HepG2 (cell line): Measurements from ENCODE around the gene TNFRSF25. TPM values are rescaled to one million over a fixed set of nuclear protein-coding genes. Genes with fewer than 3 reads are reported as not detected.

ENCODE experiments used
- CHD2 ChIP-seq: IDR thresholded peaks from 2 replicates; pipeline ENCODE4 v1.6.1; 2011; ENCODE audit warnings: low read depth, low read length, improper control_type of control experiment
- HMG20B ChIP-seq: conservative IDR thresholded peaks from 2 replicates; pipeline ENCODE4 v1.6.1; 2016; ENCODE audit warnings: missing genetic modification reagents, missing compliant biosample characterization
- HNRNPK ChIP-seq: fragments of 200-400 bp; formaldehyde crosslinking; IDR thresholded peaks from 2 replicates; pipeline ENCODE4 v1.6.1; 2018; ENCODE audit warnings: low read length, low read depth, moderate library complexity, mild to moderate bottlenecking; ENCODE audit not compliant: poor library complexity, severe bottlenecking
- MYC ChIP-seq: sonication (generic); formaldehyde crosslinking; IDR thresholded peaks from 2 replicates; pipeline ENCODE4 v1.9.0; 2021; ENCODE audit warnings: missing genetic modification reagents, borderline replicate concordance
- NBN ChIP-seq: fragments of 450-650 bp; conservative IDR thresholded peaks from 2 replicates; pipeline ENCODE4 v1.6.1; 2017
- PLRG1 ChIP-seq: fragments of 450-650 bp; conservative IDR thresholded peaks from 2 replicates; pipeline ENCODE4 v1.6.1; 2016
- RXRA ChIP-seq: sonication (generic); formaldehyde crosslinking; IDR thresholded peaks from 2 replicates; pipeline ENCODE4 v1.5.1; 2020; ENCODE audit warnings: missing genetic modification reagents
- THAP11 ChIP-seq: IDR thresholded peaks from 2 replicates; pipeline ENCODE4 v1.6.1; 2016; ENCODE audit warnings: missing biosample characterization, missing genetic modification reagents
- ZNF17 ChIP-seq: sonication (generic); formaldehyde crosslinking; IDR thresholded peaks from 2 replicates; pipeline ENCODE4 v1.5.0; 2020; ENCODE audit warnings: mild to moderate bottlenecking, missing genetic modification reagents
- ZNF253 ChIP-seq: sonication (generic); formaldehyde crosslinking; IDR thresholded peaks from 2 replicates; pipeline ENCODE4 v1.8.0; 2022; ENCODE audit warnings: mild to moderate bottlenecking, missing genetic modification reagents, borderline replicate concordance
- polyA plus RNA-seq, 8 experiments: library from polyadenylated mRNA; depleted of rRNA in 3 of 8; stranded (reverse) in 7 of 8; unstranded in 1 of 8; fragments of >200 nt; fragmentation: Illumina TruSeq in 4 of 8; extraction: Trizol in 4 of 8; gene quantifications; 2 replicates each; pipeline versions ENCODE4 v1.2.1 to v1.2.3, GENCODE V29; 2011 to 2016; ENCODE audit warnings: low read depth in 4 of 8, missing spikeins in 1 of 8, mixed read lengths in 1 of 8; ENCODE audit not compliant: insufficient read depth in 1 of 8
- total RNA-seq, 5 experiments: library from RNA; depleted of rRNA; stranded (reverse); fragments of >200 nt; fragmentation: Illumina TruSeq; extraction: Trizol; gene quantifications; 2 replicates each; pipeline ENCODE4 v1.2.3, GENCODE V29; 2016; ENCODE audit warnings: low read depth in 1 of 5
- TF ChIP-seq, protein P1 (sequence below): sonication (generic); formaldehyde crosslinking; IDR thresholded peaks from 2 replicates; pipeline ENCODE4 v1.4.0; 2020; ENCODE audit warnings: missing genetic modification reagents, low read depth, mild to moderate bottlenecking, borderline replicate concordance
- TF ChIP-seq, protein P2 (sequence below): sonication (generic); formaldehyde crosslinking; IDR thresholded peaks from 2 replicates; pipeline ENCODE4 v1.8.0; 2022; ENCODE audit warnings: missing genetic modification reagents, mild to moderate bottlenecking, borderline replicate concordance
- TF ChIP-seq, protein P3 (sequence below): sonication (generic); formaldehyde crosslinking; IDR thresholded peaks from 2 replicates; pipeline ENCODE4 v1.9.0; 2021; ENCODE audit warnings: missing genetic modification reagents, borderline replicate concordance
- TF ChIP-seq, protein P4 (sequence below): sonication (generic); formaldehyde crosslinking; IDR thresholded peaks from 2 replicates; pipeline ENCODE4 v1.8.1; 2023; ENCODE audit warnings: missing genetic modification reagents, inconsistent platforms, borderline replicate concordance
- TF ChIP-seq, protein P5 (sequence below): sonication (generic); formaldehyde crosslinking; IDR thresholded peaks from 2 replicates; pipeline ENCODE4 v1.4.0; 2020; ENCODE audit warnings: missing genetic modification reagents
- TF ChIP-seq, protein P6 (sequence below): sonication (generic); formaldehyde crosslinking; IDR thresholded peaks from 2 replicates; pipeline ENCODE4 v1.4.0; 2020; ENCODE audit warnings: missing genetic modification reagents, borderline replicate concordance
- TF ChIP-seq, protein P7 (sequence below), 2 experiments: sonication (generic) in 1 of 2; formaldehyde crosslinking in 1 of 2; IDR thresholded peaks; 2 replicates each; pipeline versions ENCODE4 v1.4.0 to v1.6.1; 2018 to 2020; ENCODE audit warnings: missing genetic modification reagents in 2 of 2, borderline replicate concordance in 1 of 2, low read depth in 1 of 2, mild to moderate bottlenecking in 1 of 2, missing biosample characterization in 1 of 2

TNFRSF25 gene
- total and polyA plus RNA-seq, 2 of the 13 experiments (the other 11 are each of a cell fraction or from before 2014, with no cell fraction given), result 1.4 to 1.5 TPM

DNA sequence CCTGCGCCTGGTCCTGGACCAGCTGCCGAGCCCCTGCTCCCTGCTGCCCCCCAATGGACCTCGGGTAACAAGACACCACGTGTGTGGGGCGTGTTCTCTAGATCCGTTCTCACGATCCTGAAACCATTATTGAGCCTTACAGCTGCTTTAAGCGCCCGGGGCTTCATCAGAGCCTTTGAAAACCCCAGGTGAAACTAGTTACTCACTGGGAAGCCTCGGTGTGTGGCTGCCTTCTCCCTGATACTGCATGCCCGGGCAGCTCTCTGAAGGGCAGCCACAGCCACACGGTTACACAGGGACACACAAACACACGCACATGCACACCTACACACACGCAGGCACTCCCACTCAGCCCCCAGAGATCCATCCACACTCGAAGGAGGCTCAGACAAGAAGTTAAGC is 51.5 kb downstream of the TNFRSF25 start (continued):
- TF ChIP-seq, protein P1, sequence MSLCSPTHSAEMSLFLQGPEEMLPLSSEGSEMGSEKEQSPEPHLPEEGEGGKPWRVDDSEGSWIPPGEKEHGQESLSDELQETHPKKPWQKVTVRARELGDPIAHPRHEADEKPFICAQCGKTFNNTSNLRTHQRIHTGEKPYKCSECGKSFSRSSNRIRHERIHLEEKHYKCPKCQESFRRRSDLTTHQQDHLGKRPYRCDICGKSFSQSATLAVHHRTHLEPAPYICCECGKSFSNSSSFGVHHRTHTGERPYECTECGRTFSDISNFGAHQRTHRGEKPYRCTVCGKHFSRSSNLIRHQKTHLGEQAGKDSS (CRISPR knock-in tag), result 0 out of 2 replicates have a peak, but pooled peaks have one; percentile 63
- TF ChIP-seq MYC (CRISPR knock-in tag), result peak; percentile 83; the same call in 1 of the 2 replicates
- TF ChIP-seq, protein P2, sequence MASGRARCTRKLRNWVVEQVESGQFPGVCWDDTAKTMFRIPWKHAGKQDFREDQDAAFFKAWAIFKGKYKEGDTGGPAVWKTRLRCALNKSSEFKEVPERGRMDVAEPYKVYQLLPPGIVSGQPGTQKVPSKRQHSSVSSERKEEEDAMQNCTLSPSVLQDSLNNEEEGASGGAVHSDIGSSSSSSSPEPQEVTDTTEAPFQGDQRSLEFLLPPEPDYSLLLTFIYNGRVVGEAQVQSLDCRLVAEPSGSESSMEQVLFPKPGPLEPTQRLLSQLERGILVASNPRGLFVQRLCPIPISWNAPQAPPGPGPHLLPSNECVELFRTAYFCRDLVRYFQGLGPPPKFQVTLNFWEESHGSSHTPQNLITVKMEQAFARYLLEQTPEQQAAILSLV (CRISPR knock-in tag), result 0 out of 2 replicates have a peak, but pooled peaks have one; percentile 54
- no peak for TF ChIP-seq HMG20B (CRISPR knock-in tag)
- no peak for TF ChIP-seq HNRNPK
- TF ChIP-seq CHD2, result no peak
- TF ChIP-seq NBN, result no peak
- TF ChIP-seq, protein P3, sequence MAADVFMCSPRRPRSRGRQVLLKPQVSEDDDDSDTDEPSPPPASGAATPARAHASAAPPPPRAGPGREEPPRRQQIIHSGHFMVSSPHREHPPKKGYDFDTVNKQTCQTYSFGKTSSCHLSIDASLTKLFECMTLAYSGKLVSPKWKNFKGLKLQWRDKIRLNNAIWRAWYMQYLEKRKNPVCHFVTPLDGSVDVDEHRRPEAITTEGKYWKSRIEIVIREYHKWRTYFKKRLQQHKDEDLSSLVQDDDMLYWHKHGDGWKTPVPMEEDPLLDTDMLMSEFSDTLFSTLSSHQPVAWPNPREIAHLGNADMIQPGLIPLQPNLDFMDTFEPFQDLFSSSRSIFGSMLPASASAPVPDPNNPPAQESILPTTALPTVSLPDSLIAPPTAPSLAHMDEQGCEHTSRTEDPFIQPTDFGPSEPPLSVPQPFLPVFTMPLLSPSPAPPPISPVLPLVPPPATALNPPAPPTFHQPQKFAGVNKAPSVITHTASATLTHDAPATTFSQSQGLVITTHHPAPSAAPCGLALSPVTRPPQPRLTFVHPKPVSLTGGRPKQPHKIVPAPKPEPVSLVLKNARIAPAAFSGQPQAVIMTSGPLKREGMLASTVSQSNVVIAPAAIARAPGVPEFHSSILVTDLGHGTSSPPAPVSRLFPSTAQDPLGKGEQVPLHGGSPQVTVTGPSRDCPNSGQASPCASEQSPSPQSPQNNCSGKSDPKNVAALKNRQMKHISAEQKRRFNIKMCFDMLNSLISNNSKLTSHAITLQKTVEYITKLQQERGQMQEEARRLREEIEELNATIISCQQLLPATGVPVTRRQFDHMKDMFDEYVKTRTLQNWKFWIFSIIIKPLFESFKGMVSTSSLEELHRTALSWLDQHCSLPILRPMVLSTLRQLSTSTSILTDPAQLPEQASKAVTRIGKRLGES (CRISPR knock-in tag), result peak; percentile 90; the same call in 1 of the 2 replicates
- TF ChIP-seq, protein P4, sequence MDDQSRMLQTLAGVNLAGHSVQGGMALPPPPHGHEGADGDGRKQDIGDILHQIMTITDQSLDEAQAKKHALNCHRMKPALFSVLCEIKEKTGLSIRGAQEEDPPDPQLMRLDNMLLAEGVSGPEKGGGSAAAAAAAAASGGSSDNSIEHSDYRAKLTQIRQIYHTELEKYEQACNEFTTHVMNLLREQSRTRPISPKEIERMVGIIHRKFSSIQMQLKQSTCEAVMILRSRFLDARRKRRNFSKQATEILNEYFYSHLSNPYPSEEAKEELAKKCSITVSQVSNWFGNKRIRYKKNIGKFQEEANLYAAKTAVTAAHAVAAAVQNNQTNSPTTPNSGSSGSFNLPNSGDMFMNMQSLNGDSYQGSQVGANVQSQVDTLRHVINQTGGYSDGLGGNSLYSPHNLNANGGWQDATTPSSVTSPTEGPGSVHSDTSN (CRISPR knock-in tag), result no peak
- TF ChIP-seq, protein P5, sequence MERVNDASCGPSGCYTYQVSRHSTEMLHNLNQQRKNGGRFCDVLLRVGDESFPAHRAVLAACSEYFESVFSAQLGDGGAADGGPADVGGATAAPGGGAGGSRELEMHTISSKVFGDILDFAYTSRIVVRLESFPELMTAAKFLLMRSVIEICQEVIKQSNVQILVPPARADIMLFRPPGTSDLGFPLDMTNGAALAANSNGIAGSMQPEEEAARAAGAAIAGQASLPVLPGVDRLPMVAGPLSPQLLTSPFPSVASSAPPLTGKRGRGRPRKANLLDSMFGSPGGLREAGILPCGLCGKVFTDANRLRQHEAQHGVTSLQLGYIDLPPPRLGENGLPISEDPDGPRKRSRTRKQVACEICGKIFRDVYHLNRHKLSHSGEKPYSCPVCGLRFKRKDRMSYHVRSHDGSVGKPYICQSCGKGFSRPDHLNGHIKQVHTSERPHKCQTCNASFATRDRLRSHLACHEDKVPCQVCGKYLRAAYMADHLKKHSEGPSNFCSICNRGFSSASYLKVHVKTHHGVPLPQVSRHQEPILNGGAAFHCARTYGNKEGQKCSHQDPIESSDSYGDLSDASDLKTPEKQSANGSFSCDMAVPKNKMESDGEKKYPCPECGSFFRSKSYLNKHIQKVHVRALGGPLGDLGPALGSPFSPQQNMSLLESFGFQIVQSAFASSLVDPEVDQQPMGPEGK (CRISPR knock-in tag), result 0 out of 2 replicates have a peak, but pooled peaks have one; percentile 35
- TF ChIP-seq, protein P6, sequence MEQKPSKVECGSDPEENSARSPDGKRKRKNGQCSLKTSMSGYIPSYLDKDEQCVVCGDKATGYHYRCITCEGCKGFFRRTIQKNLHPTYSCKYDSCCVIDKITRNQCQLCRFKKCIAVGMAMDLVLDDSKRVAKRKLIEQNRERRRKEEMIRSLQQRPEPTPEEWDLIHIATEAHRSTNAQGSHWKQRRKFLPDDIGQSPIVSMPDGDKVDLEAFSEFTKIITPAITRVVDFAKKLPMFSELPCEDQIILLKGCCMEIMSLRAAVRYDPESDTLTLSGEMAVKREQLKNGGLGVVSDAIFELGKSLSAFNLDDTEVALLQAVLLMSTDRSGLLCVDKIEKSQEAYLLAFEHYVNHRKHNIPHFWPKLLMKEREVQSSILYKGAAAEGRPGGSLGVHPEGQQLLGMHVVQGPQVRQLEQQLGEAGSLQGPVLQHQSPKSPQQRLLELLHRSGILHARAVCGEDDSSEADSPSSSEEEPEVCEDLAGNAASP (CRISPR knock-in tag), result no peak
- TF ChIP-seq, protein P7, sequence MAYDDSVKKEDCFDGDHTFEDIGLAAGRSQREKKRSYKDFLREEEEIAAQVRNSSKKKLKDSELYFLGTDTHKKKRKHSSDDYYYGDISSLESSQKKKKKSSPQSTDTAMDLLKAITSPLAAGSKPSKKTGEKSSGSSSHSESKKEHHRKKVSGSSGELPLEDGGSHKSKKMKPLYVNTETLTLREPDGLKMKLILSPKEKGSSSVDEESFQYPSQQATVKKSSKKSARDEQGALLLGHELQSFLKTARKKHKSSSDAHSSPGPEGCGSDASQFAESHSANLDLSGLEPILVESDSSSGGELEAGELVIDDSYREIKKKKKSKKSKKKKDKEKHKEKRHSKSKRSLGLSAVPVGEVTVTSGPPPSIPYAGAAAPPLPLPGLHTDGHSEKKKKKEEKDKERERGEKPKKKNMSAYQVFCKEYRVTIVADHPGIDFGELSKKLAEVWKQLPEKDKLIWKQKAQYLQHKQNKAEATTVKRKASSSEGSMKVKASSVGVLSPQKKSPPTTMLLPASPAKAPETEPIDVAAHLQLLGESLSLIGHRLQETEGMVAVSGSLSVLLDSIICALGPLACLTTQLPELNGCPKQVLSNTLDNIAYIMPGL (CRISPR knock-in tag; IDR thresholded peaks at IDR 0.05; ENCODE audit: borderline replicate concordance in 1 of 2, low read depth in 1 of 2), result peak; percentile 33 to 43; a peak in 2 of 4 replicates
- no peak for TF ChIP-seq PLRG1
- TF ChIP-seq THAP11 (CRISPR knock-in tag), result no peak
- TF ChIP-seq RXRA (CRISPR knock-in tag), result 0 out of 2 replicates have a peak, but pooled peaks have one; percentile 18
- TF ChIP-seq ZNF17, result no peak
- 0 out of 2 replicates have a peak, but pooled peaks have one; percentile 3 for TF ChIP-seq ZNF253 (CRISPR knock-in tag)
